ENCODE data around the gene FXYD5. TPM values are rescaled to one million over a fixed set of nuclear protein-coding genes. Genes with fewer than 3 reads are reported as not detected.
"Not testable (repeated sequence)": the region's sequence is repeated elsewhere in the genome, so short reads cannot be mapped to it uniquely, and the experiment has no call there.

FXYD5 gene
- total and polyA plus RNA-seq, 4 donors = 2.2 to 22.0 (median 7.3) TPM

GRCh38 chr19:35196861-35197260, 42.3 kb downstream of the FXYD5 start:
- TF ChIP-seq JUND (IDR thresholded peaks at IDR 0.05) (peak in 1 of 2 donors; percentile 65), RXRA (IDR thresholded peaks at IDR 0.05) (peak; percentile 8 to 39), HNF4A (conservative IDR thresholded peaks at IDR 0.05) (peak in 1 of 2 donors; percentile 16)

GRCh38 chr19:35199481-35199880, 44.9 kb downstream of the FXYD5 start:
- H3K9me3 ChIP-seq (ENCODE audit: control insufficient read depth in 4 of 4, low read length in 3 of 4) = no peaks in the 10 kb centered on the region
- no peak overlapping the region for H3K27ac ChIP-seq (ENCODE audit: low read depth in 1 of 2, low read length in 2 of 2)
- H3K4me3 ChIP-seq (ENCODE audit: low read depth in 1 of 3, low read length in 3 of 3) = no peak overlapping the region
- no peak for TF ChIP-seq REST (IDR thresholded peaks at IDR 0.05)
- no peak for TF ChIP-seq NR2F2 (IDR thresholded peaks at IDR 0.05)
- TF ChIP-seq TAF1 (conservative IDR thresholded peaks at IDR 0.05) = no peak
- TF ChIP-seq FOXA2 (IDR thresholded peaks at IDR 0.05) = no peak
- TF ChIP-seq EGR1 (IDR thresholded peaks at IDR 0.05; ENCODE audit: low read depth in 2 of 2) = no peak
- TF ChIP-seq MAX (IDR thresholded peaks at IDR 0.05) = no peak
- no peak for TF ChIP-seq CTCF (IDR thresholded peaks at IDR 0.05; ENCODE audit: low read depth, low read length, missing input control)
- no peak for TF ChIP-seq YY1 (IDR thresholded peaks at IDR 0.05)
- TF ChIP-seq RAD21 (IDR thresholded peaks at IDR 0.05) = no peak
- no peak for TF ChIP-seq ATF3 (IDR thresholded peaks at IDR 0.05)
- TF ChIP-seq HNF4G (IDR thresholded peaks at IDR 0.05) = no peak
- TF ChIP-seq SP1 (IDR thresholded peaks at IDR 0.05) = no peak
- no peak for TF ChIP-seq HNF4A (conservative IDR thresholded peaks at IDR 0.05)
- TF ChIP-seq FOXA1 (IDR thresholded peaks at IDR 0.05) = no peak
- no peak for TF ChIP-seq JUND (IDR thresholded peaks at IDR 0.05)
- no peak for TF ChIP-seq RXRA (IDR thresholded peaks at IDR 0.05)
- TF ChIP-seq GABPA (IDR thresholded peaks at IDR 0.05 in 1 of 2, conservative IDR thresholded peaks at IDR 0.05 in 1 of 2) = no peak
- peaks cover 7 to 22% (median 10%) of the 10 kb centered on the region in 4 donors for H3K4me1 ChIP-seq (ENCODE audit: control insufficient read depth in 4 of 4, insufficient read depth in 4 of 4, low read length in 3 of 4)
- H3K36me3 ChIP-seq (ENCODE audit: control insufficient read depth in 4 of 4, insufficient read depth in 3 of 4, low read depth in 1 of 4, low read length in 3 of 4) = no peaks in the 10 kb centered on the region
- H3K27me3 ChIP-seq (ENCODE audit: control insufficient read depth in 4 of 4, insufficient read depth in 4 of 4, low read length in 3 of 4) = no peaks in the 10 kb centered on the region
- DNase-seq (ENCODE audit: low spot score) = no peak
- H3K9ac ChIP-seq (ENCODE audit: low read depth in 1 of 2, low read length in 2 of 2) = no peak overlapping the region
- WGBS = 81% methylated on average over 2 of the region's 2 CpGs

More at GRCh38 chr19:35196861-35197260, 42.3 kb downstream of the FXYD5 start:
- Histone ChIP-seq H3K4me1 (ENCODE audit: control insufficient read depth in 4 of 4, insufficient read depth in 4 of 4, low read length in 3 of 4) (peaks cover 9 to 30% (median 15%) of the 10 kb centered on the region in 4 donors), H3K27ac (ENCODE audit: low read depth in 1 of 2, low read length in 2 of 2) (peak overlapping the region in 1 of 2 donors; percentile 83)
- WGBS = 69% methylated on average over 6 of the region's 6 CpGs
- H3K36me3 ChIP-seq (ENCODE audit: control insufficient read depth in 4 of 4, insufficient read depth in 3 of 4, low read depth in 1 of 4, low read length in 3 of 4); H3K27me3 ChIP-seq (ENCODE audit: control insufficient read depth in 4 of 4, insufficient read depth in 4 of 4, low read length in 3 of 4); H3K9me3 ChIP-seq (ENCODE audit: control insufficient read depth in 4 of 4, low read length in 3 of 4); H3K9ac ChIP-seq (ENCODE audit: low read depth in 1 of 2, low read length in 2 of 2); H3K4me3 ChIP-seq (ENCODE audit: low read depth in 1 of 3, low read length in 3 of 3); DNase-seq (ENCODE audit: low spot score): not testable (repeated sequence)

Data from liver (tissue), 9 donors.